Effector memory CD4-positive, alpha-beta T cell (primary cell): ENCODE data around the gene KSR2.

Experiments used
- DNase-seq, 3 donors: peaks; one replicate each; pipeline ENCODE4 v3.0.0-alpha.2; 2020
- H3K27ac ChIP-seq: 2 replicates; pipeline ENCODE4 v1.7.0; 2013; ENCODE audit warnings: mild to moderate bottlenecking, low read length, moderate library complexity; ENCODE audit not compliant: insufficient read depth, poor library complexity, severe bottlenecking
- H3K27me3 ChIP-seq: replicated peaks from 2 replicates; pipeline ENCODE4 v1.7.0; 2013; ENCODE audit warnings: mild to moderate bottlenecking, low read length; ENCODE audit not compliant: insufficient read depth, control insufficient read depth, poor library complexity, severe bottlenecking
- H3K36me3 ChIP-seq: 2 replicates; pipeline ENCODE4 v1.7.0; 2013; ENCODE audit warnings: mild to moderate bottlenecking, low read length, moderate library complexity; ENCODE audit not compliant: control insufficient read depth, insufficient read depth
- H3K4me1 ChIP-seq: 2 replicates; pipeline ENCODE4 v1.7.0; 2013; ENCODE audit warnings: low read length, mild to moderate bottlenecking; ENCODE audit not compliant: control insufficient read depth, insufficient read depth, poor library complexity, severe bottlenecking
- H3K4me3 ChIP-seq: 2 replicates; pipeline ENCODE4 v1.7.0; 2013; ENCODE audit warnings: low read length, low read depth, mild to moderate bottlenecking; ENCODE audit not compliant: insufficient read depth, poor library complexity, severe bottlenecking
- H3K9me3 ChIP-seq: 2 replicates; pipeline ENCODE4 v1.7.0; 2013; ENCODE audit warnings: mild to moderate bottlenecking, low read length, moderate library complexity; ENCODE audit not compliant: control insufficient read depth

The KSR2 gene

GRCh38 chr12:117439531-117440001 lies 529.2 kb downstream of the KSR2 start:
- no peak overlapping the region for H3K4me3 ChIP-seq
- no peak for DNase-seq

GRCh38 chr12:117438809-117439208 lies 530.0 kb downstream of the KSR2 start:
- DNase-seq, result no peak
- Histone ChIP-seq H3K27ac (no peak overlapping the region), H3K4me3 (no peak overlapping the region), H3K9me3 (no peaks in the 10 kb centered on the region), H3K36me3 (no peaks in the 10 kb centered on the region), H3K4me1 (no peaks in the 10 kb centered on the region), H3K27me3 (no peaks in the 10 kb centered on the region)

More at GRCh38 chr12:117439531-117440001, 529.2 kb downstream of the KSR2 start:
- no peaks in the 10 kb centered on the region for H3K4me1 ChIP-seq
- H3K27ac ChIP-seq, result no peak overlapping the region
- no peaks in the 10 kb centered on the region for H3K27me3 ChIP-seq
- H3K36me3 ChIP-seq, result no peaks in the 10 kb centered on the region
- no peaks in the 10 kb centered on the region for H3K9me3 ChIP-seq

- Histone ChIP-seq H3K9me3 (no peaks in the 10 kb centered on the region), H3K36me3 (no peaks in the 10 kb centered on the region), H3K4me3 (no peak overlapping the region), H3K27me3 (no peaks in the 10 kb centered on the region), H3K4me1 (no peaks in the 10 kb centered on the region), H3K27ac (no peak overlapping the region)
- no peak for DNase-seq
Observed at GRCh38 chr12:117437516-117438255, 531.1 kb downstream of the KSR2 start.

GRCh38 chr12:117433878-117434277 lies 534.9 kb downstream of the KSR2 start:
- Histone ChIP-seq H3K36me3 (no peaks in the 10 kb centered on the region), H3K27ac (no peak overlapping the region), H3K27me3 (no peaks in the 10 kb centered on the region), H3K9me3 (no peaks in the 10 kb centered on the region), H3K4me3 (no peak overlapping the region), H3K4me1 (no peaks in the 10 kb centered on the region)
- no peak for DNase-seq

GRCh38 chr12:117430246-117430645 lies 538.5 kb downstream of the KSR2 start:
- H3K4me3 ChIP-seq, result no peak overlapping the region

GRCh38 chr12:117427211-117427610 lies 541.6 kb downstream of the KSR2 start:
- H3K4me1 ChIP-seq, result no peaks in the 10 kb centered on the region
- no peak for DNase-seq
- H3K27ac ChIP-seq, result no peak overlapping the region
- no peaks in the 10 kb centered on the region for H3K9me3 ChIP-seq
- H3K36me3 ChIP-seq, result no peaks in the 10 kb centered on the region
- no peaks in the 10 kb centered on the region for H3K27me3 ChIP-seq
- H3K4me3 ChIP-seq, result no peak overlapping the region

More at GRCh38 chr12:117430246-117430645, 538.5 kb downstream of the KSR2 start:
- Histone ChIP-seq H3K27ac (no peak overlapping the region), H3K4me1 (no peaks in the 10 kb centered on the region), H3K36me3 (no peaks in the 10 kb centered on the region), H3K9me3 (no peaks in the 10 kb centered on the region), H3K27me3 (no peaks in the 10 kb centered on the region)
- DNase-seq, result no peak

GRCh38 chr12:117421987-117422386 lies 546.8 kb downstream of the KSR2 start:
- Histone ChIP-seq H3K4me3 (no peak overlapping the region), H3K27ac (no peak overlapping the region), H3K4me1 (no peaks in the 10 kb centered on the region), H3K9me3 (no peaks in the 10 kb centered on the region), H3K27me3 (no peaks in the 10 kb centered on the region), H3K36me3 (no peaks in the 10 kb centered on the region)
- DNase-seq, result no peak

GRCh38 chr12:117421068-117421752 lies 547.6 kb downstream of the KSR2 start:
- Histone ChIP-seq H3K27ac (no peak overlapping the region), H3K9me3 (no peaks in the 10 kb centered on the region), H3K27me3 (no peaks in the 10 kb centered on the region), H3K4me3 (no peak overlapping the region), H3K4me1 (no peaks in the 10 kb centered on the region), H3K36me3 (no peaks in the 10 kb centered on the region)
- DNase-seq, result no peak

GRCh38 chr12:117417004-117417403 lies 551.8 kb downstream of the KSR2 start:
- Histone ChIP-seq H3K4me1 (no peaks in the 10 kb centered on the region), H3K27ac (no peak overlapping the region), H3K9me3 (no peaks in the 10 kb centered on the region), H3K4me3 (no peak overlapping the region), H3K36me3 (no peaks in the 10 kb centered on the region), H3K27me3 (no peaks in the 10 kb centered on the region)
- no peak for DNase-seq

- H3K9me3 ChIP-seq, result no peaks in the 10 kb centered on the region
- no peaks in the 10 kb centered on the region for H3K4me1 ChIP-seq
- H3K27ac ChIP-seq, result no peak overlapping the region
- DNase-seq, result no peak
- H3K36me3 ChIP-seq, result no peaks in the 10 kb centered on the region
- H3K27me3 ChIP-seq, result no peaks in the 10 kb centered on the region
- H3K4me3 ChIP-seq, result no peak overlapping the region
Observed at GRCh38 chr12:117412465-117413188, 556.2 kb downstream of the KSR2 start.
